AG04450 (cell line): ENCODE results near the gene PLXND1. TPM values are rescaled to one million over a fixed set of nuclear protein-coding genes. Genes with fewer than 3 reads are reported as not detected.

ENCODE experiments used
- CTCF ChIA-PET: fragments of 300-600, 350-600 bp; formaldehyde crosslinking; extraction: SDS; loops from one replicate; lab custom pipeline; 2022; ENCODE audit warnings: antibody characterized with exemption, inconsistent platforms; lab: Charles Lee
- POLR2A ChIA-PET: fragments of 350-600 bp; formaldehyde crosslinking; extraction: SDS; loops from one replicate; lab custom pipeline; 2021; ENCODE audit warnings: antibody characterized with exemption, inconsistent platforms; lab: Yijun Ruan, JAX
- DNase-seq: peaks from one replicate; pipeline ENCODE4 v3.0.0-alpha.2; 2011; ENCODE audit warnings: low read depth, low spot score
- H3K27ac ChIP-seq: one replicate; pipeline ENCODE4 v1.5.1; 2012; ENCODE audit warnings: low read depth, low read length, control low read depth
- H3K27me3 ChIP-seq: one replicate; pipeline ENCODE4 v1.6.0; 2012; ENCODE audit warnings: low read length; ENCODE audit not compliant: control insufficient read depth, insufficient read depth
- H3K4me3 ChIP-seq: 2 replicates; pipeline ENCODE4 v1.5.1; 2011; ENCODE audit warnings: mild to moderate bottlenecking, low read depth, low read length, control low read depth
- H3K9me3 ChIP-seq: 2 replicates; pipeline ENCODE4 v1.5.1; 2012; ENCODE audit warnings: low read length; ENCODE audit not compliant: control insufficient read depth, insufficient read depth
- CTCF ChIP-seq: IDR thresholded peaks from 2 replicates; pipeline ENCODE4 v1.5.1; 2011; ENCODE audit warnings: low read depth, low read length, control low read depth, inconsistent platforms
- polyA plus RNA-seq: library from polyadenylated mRNA; depleted of rRNA; stranded (reverse); fragments of >200 nt; gene quantifications from 2 replicates; pipeline ENCODE4 v1.2.3, GENCODE V29; 2011

Gene PLXND1
- polyA plus RNA-seq, 1 experiment, result 37.1 TPM

DNA sequence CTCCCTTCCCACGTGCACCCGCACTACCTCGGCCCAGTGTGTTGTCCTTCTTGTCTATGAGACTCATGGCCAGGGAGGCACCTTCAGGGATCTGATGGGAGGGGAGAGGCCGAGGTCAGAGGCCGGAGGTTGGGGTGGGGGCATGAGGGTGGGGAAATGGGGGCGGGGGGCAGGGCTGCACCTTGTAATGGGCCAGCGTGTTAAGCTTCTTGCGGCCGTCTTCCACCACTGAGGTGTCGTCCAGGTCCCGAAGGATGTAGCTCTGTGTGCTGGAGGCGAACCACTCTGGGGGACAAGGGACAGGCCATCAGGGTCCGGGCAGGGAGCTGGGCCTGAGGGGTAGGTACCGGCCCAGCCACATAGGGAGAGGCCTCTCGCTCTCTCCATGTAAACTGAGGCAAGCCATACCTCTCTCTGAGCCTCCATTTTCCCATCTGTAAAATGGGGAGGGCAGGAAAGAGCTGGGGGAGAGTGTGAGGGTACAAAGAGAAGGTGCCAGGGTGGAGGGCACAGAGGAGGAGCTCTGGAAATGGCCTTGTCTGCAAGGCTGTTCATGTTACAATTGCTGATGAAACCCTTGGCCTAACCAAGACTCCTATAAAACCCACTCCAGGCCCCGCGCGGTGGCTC, 44.7 kb downstream of the PLXND1 start:
- H3K4me3 ChIP-seq, result no peak overlapping the region

DNA sequence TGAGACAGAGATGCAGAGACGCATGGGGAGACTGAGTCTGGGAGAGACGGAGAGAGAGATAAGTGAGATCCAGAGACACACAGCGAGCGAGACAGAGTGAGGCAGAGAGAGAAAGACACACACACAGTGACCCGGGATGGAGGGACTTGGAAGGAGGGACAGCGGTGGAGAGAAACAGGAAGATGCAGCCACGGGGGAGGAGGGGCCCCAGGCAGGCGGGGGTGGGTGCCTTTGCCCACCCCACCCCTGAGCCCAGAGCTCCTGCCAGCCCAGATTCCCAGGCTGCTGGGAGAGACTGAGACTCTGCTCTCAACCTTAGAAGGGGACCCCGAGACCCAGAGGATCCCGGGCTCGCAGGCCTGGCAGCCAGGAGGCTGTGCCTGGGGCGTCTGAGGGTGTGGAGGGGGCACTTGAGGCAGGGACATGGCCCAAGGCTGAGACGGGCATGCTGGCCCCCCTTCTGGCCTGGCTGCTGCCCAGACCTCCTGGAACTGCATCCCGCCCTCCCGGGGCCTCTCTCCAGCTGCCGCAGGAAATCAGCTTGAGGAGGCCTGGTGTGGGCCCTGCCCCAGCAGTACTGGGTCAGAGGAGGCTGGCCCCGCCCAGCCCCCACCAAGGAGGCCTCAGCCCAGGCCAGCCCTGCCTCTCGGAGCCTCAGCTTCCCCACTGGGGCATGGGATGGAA, 45.4 kb downstream of the PLXND1 start:
- H3K27me3 ChIP-seq, result no peaks in the 10 kb centered on the region
- H3K9me3 ChIP-seq, result no peaks in the 10 kb centered on the region; the same call in 1 of the 2 replicates
- peak overlapping the region; percentile 92 for H3K27ac ChIP-seq
- ChIA-PET CTCF (interaction anchor here (1.4 kb wide), 1 partner anchor 178 kb away, joined by 3 read pairs; no protein-coding TSS in a partner anchor), POLR2A (interaction anchor here (0.6 to 2.9 kb wide), 6 partner anchors 11 to 245 kb away, joined by 3 to 12 read pairs (median 4); partner anchors contain the start of genes IFT122, MBD4 and PLXND1)
- peak overlapping the region; percentile 39 for H3K4me3 ChIP-seq
- TF ChIP-seq CTCF, result no peak
- DNase-seq, result peak; percentile 36

More for the DNA sequence above, 44.7 kb downstream of the PLXND1 start:
- ChIA-PET CTCF (interaction anchor here (0.9 to 1.4 kb wide), 2 partner anchors 72 to 178 kb away, joined by 3 to 4 read pairs; no protein-coding TSS in a partner anchor), POLR2A (interaction anchor here (0.6 to 2.9 kb wide), 6 partner anchors 34 to 246 kb away, joined by 3 to 12 read pairs (median 4); partner anchors contain the start of genes IFT122, MBD4 and PLXND1)
- no peak for TF ChIP-seq CTCF
- no peaks in the 10 kb centered on the region for H3K27me3 ChIP-seq
- H3K27ac ChIP-seq, result peak overlapping the region; percentile 92
- no peaks in the 10 kb centered on the region; the same call in 1 of the 2 replicates for H3K9me3 ChIP-seq
- DNase-seq, result no peak

DNA sequence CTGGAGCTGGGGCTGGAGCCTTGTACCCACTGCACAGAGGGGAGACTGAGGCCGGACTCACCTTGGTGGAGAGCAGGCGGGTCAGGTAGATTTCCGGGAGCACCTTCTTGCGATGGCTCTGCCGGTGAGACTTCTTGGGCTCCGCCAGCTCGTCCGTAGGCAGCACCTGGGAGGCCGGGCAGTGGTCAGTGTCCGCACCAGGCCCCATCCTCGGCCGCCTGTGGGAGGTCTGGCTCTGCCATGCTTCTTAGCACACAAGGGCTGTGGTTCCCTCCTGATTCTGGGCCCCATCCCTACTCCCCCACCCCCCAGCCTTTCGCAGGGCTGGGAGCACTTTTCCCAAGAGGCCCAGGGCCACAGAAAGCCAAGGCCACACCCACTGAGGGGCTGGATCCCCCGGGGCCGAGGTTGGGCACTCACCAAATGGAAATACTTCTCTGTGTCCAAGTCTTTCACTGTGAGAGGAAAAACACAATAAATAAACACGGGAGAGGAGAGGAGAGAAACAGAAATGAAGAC, 46.1 kb downstream of the PLXND1 start:
- CTCF ChIA-PET, result no interaction called here
- Histone ChIP-seq H3K9me3 (no peaks in the 10 kb centered on the region; the same call in 1 of the 2 replicates), H3K27ac (peak overlapping the region; percentile 92), H3K4me3 (peak overlapping the region; percentile 35), H3K27me3 (no peaks in the 10 kb centered on the region)
- POLR2A ChIA-PET, result interaction anchor here (1.1 to 2.9 kb wide), 3 partner anchors 11 to 45 kb away, joined by 3 to 12 read pairs (median 5); partner anchors contain the start of gene PLXND1
- DNase-seq, result peak; percentile 26
- TF ChIP-seq CTCF, result no peak

GRCh38 chr3:129559565-129560079, 46.9 kb downstream of the PLXND1 start:
- H3K9me3 ChIP-seq, result no peaks in the 10 kb centered on the region; the same call in 1 of the 2 replicates
- DNase-seq, result no peak
- ChIA-PET POLR2A (interaction anchor here (0.6 to 2.9 kb wide), 3 partner anchors 37 to 68 kb away, joined by 3 to 12 read pairs (median 4); no protein-coding TSS in a partner anchor), CTCF (no interaction called here)
- TF ChIP-seq CTCF, result no peak
- H3K27ac ChIP-seq, result peak overlapping the region; percentile 92
- no peaks in the 10 kb centered on the region for H3K27me3 ChIP-seq
- H3K4me3 ChIP-seq, result peak overlapping the region; percentile 35
